HG03521 (cell line): ENCODE measurements around the gene GPR137B.
"Not testable (repeated sequence)": the region's sequence is repeated elsewhere in the genome, so short reads cannot be mapped to it uniquely, and the experiment has no call there.

Source experiments
- ATAC-seq: cut with Tn5 transposase; IDR thresholded peaks from one replicate; pipeline ENCODE4 v1.9.1; 2021; ENCODE audit warnings: mild to moderate bottlenecking, moderate library complexity; ENCODE audit not compliant: unreplicated experiment

GPR137B gene

GRCh38 chr1:236160540-236161127 is 18.3 kb downstream of the GPR137B start:
- ATAC-seq = no peak

DNA sequence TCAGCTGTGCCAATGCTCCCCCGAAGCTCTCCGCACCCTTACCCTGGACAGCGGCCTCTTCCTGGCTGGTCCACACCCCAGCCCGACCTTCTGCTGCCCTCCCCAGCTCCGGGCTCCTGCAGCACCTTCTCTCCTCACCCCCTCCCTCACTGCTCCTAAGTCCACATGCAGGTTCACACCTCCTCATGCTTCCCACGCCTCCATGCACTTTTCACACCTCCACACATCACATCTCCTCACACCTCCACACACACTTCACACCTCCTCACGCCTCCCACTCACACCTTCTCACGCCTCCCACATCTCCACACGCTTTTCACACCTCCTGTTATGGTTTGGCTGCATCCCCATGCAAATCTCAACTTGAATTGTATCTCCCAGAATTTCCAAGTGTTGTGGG is 18.9 kb downstream of the GPR137B start:
- no peak for ATAC-seq

- ATAC-seq = not testable (repeated sequence)
Observed at GRCh38 chr1:236161755-236162154, 19.4 kb downstream of the GPR137B start.

DNA sequence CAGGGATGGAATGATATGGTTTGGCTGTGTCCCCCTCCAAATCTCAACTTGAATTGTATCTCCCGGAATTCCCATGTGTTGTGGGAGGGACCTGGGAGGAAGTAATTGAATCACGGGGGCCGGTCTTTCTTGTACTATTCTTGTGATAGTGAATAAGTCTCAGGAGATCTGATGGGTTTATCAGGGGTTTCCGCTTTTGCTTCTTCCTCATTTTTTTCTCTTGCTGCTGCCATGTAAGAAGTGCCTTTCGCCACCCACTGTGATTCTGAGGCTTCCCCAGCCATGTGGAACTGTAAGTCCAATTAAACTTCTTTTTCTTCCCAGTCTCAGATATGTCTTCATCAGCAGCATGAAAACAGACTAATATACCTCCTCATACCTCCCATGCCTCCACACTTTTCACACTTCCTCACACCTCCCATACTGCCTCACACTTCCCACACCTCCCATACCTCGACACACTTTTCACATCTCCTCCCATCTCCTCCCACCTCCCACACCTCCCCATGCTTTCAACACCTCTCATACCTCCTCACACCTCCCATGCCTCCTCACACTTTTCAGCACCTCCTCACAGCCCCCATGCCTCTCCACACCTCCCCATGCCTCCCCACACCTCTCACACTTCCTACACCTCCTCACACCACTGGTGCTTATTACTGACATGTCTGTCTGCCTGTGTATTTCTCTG is 21.3 kb downstream of the GPR137B start:
- ATAC-seq = no peak

DNA sequence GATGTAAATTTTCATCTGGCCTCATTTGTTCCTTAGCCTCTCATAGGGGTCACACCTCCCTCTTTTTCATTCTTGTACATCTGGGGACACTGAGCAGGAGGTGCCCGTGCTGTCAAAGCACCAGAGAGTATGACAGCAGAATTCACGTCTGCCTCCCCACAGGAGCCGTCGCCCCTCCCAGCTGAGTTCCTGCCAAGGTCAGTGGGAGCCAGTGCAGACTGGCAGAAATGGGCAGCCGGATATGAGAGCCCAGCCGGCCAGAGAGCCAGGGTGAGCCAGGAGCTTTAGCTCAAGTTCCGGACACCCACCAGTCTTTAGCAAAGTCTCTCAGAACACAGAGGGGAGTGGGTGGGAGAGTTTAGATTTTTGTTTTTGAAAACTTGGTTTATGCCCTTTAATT is 21.9 kb downstream of the GPR137B start:
- no peak for ATAC-seq

GRCh38 chr1:236165238-236165981 is 23.1 kb downstream of the GPR137B start:
- ATAC-seq = no peak

- ATAC-seq = no peak
Observed at GRCh38 chr1:236166041-236166440, 23.7 kb downstream of the GPR137B start.

DNA sequence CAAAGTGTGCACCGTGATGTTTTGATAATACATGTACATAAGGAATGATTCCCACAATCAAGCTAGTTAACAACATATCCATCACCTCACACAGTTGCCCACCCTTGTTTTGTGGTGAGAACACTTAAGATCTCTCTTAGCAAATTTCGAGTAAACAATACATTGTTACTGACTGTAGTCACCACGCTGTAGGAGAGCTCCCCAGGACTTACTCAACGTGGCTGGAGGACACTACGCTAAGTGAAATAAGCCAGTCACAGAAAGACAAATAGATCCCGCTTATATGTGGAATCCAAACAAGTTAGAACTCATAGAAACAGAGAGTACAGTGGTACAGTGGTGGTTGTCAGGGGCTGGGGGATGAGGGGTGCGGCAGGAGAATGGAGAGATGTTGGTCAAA is 24.8 kb downstream of the GPR137B start:
- ATAC-seq = no peak

DNA sequence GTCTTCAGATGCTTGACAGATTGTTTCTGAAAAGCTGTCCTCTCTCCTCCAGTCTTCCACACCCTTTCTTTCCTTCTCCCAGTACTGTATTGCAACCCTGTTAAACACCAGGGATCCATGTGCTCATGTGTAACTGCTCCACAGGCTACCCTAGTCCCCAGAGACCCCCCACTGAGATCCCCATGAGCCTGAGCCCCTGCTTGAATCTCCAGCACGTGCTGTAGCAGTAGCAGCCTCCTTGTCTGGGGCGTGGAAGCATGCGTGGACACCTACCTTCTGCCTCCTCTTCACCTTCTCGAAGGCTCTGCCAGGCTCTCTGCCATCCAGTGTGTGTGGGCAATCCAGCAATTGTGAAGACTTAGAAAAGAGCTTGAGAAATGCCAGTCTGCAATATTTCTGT is 25.2 kb downstream of the GPR137B start:
- ATAC-seq = no peak

DNA sequence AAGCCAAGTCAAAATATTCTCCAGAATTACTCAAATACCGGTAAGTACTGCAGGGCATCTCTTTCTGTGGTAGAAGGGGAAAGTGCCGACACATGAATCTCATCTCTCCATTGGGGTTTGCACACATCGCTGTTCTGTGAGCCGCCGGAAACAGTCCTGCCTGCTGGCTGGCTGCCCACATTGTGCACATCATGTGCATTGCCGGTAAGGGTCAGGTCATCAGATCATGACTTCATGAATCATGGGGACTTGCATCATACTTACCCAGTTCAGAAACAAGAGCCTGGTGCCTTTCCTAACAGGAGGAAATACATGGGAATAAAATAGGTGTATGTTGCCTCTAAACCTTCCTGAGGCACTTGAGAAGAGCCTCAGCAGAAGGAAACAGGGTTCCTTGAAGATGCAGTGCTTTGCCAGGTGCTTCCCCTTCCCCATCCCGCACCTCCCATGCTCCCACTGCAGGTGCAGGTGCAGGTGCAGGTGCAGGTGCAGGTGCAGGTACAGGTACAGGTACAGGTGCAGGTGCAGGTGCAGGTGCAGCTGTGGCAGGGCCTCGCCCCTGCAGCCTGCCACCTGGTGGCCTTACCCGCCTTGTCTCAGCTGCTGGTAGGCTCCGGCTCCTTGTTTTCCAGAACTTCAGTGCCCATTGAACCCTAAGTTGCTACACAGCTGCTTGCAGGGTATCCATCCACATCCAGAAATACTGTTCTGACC is 26.5 kb downstream of the GPR137B start:
- no peak for ATAC-seq

- no peak for ATAC-seq
Observed at GRCh38 chr1:236172041-236172579, 29.8 kb downstream of the GPR137B start.

GRCh38 chr1:236173174-236173767 is 30.9 kb downstream of the GPR137B start:
- ATAC-seq = no peak

- peak; percentile 61 for ATAC-seq
Observed at GRCh38 chr1:236175642-236176336, 33.5 kb downstream of the GPR137B start.

GRCh38 chr1:236176337-236177336 is 34.3 kb downstream of the GPR137B start:
- ATAC-seq = no peak

GRCh38 chr1:236179634-236180033 is 37.3 kb downstream of the GPR137B start:
- ATAC-seq = no peak

GRCh38 chr1:236181059-236181458 is 38.7 kb downstream of the GPR137B start:
- no peak for ATAC-seq

DNA sequence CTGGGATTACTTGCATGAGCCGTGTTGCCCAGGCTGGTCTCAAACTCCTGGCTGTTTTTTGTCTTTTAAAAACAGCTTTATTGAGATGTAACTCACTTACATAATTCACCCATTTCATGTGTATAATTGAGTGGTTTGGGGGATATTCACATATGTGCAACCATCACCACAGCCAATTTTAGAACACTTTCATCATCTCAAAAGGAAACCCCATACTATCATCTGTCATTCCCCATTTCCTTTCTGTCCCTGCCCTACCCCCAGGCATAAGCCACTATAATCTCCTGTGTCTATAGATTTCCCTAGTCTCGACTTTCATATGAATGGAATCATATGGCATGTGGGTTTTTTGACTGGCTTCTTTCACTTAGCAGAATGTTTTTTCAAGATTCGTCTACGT is 43.3 kb downstream of the GPR137B start:
- ATAC-seq = no peak

- ATAC-seq = not testable (repeated sequence)
Observed at GRCh38 chr1:236186471-236186870, 44.1 kb downstream of the GPR137B start.

DNA sequence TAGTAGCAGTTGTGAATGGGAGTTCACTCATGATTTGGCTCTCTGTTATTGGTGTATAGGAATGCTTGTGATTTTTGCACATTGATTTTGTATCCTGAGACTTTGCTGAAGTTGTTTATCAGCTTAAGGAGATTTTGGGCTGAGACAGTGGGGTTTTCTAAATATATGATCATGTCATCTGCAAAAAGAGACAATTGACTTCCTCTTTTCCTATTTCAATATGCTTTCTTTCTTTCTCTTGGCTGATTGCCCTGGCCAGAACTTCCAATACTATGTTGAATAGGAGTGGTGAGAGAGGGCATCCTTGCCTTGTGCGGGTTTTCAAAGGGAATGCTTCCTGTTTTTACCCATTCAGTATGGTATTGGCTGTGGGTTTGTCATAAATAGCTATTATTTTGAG is 45.7 kb downstream of the GPR137B start:
- ATAC-seq = not testable (repeated sequence)
